ENCODE data around the gene TRPM3.

The TRPM3 gene

GRCh38 chr9:70789086-70789485 lies 332.3 kb downstream of the TRPM3 start:
- no peak for TF ChIP-seq CTCF (IDR thresholded peaks at IDR 0.05; ENCODE audit: borderline replicate concordance, insufficient read depth, low read depth, low read length)

GRCh38 chr9:70784456-70784855 lies 337.0 kb downstream of the TRPM3 start:
- no peak overlapping the region for H3K4me3 ChIP-seq (ENCODE audit: low read depth, low read length)
- no peak for TF ChIP-seq CTCF (IDR thresholded peaks at IDR 0.05; ENCODE audit: borderline replicate concordance, insufficient read depth, low read depth, low read length)

More at GRCh38 chr9:70789086-70789485, 332.3 kb downstream of the TRPM3 start:
- no peak overlapping the region for H3K4me3 ChIP-seq (ENCODE audit: low read depth, low read length)

GRCh38 chr9:70778568-70778967 lies 342.9 kb downstream of the TRPM3 start:
- TF ChIP-seq CTCF (IDR thresholded peaks at IDR 0.05; ENCODE audit: borderline replicate concordance, insufficient read depth, low read depth, low read length) = no peak

GRCh38 chr9:70773579-70773978 lies 347.8 kb downstream of the TRPM3 start:
- TF ChIP-seq CTCF (IDR thresholded peaks at IDR 0.05; ENCODE audit: borderline replicate concordance, insufficient read depth, low read depth, low read length) = no peak
- H3K4me3 ChIP-seq (ENCODE audit: low read depth, low read length) = no peak overlapping the region

More at GRCh38 chr9:70778568-70778967, 342.9 kb downstream of the TRPM3 start:
- no peak overlapping the region for H3K4me3 ChIP-seq (ENCODE audit: low read depth, low read length)

- no peak for TF ChIP-seq CTCF (IDR thresholded peaks at IDR 0.05; ENCODE audit: borderline replicate concordance, insufficient read depth, low read depth, low read length)
- H3K4me3 ChIP-seq (ENCODE audit: low read depth, low read length) = no peak overlapping the region
Observed at GRCh38 chr9:70772601-70773000, 348.8 kb downstream of the TRPM3 start.

- no peak for TF ChIP-seq CTCF (IDR thresholded peaks at IDR 0.05; ENCODE audit: borderline replicate concordance, insufficient read depth, low read depth, low read length)
Observed at GRCh38 chr9:70765946-70766345, 355.5 kb downstream of the TRPM3 start.

GRCh38 chr9:70761139-70761670 lies 360.2 kb downstream of the TRPM3 start:
- no peak overlapping the region for H3K4me3 ChIP-seq (ENCODE audit: low read depth, low read length)
- TF ChIP-seq CTCF (IDR thresholded peaks at IDR 0.05; ENCODE audit: borderline replicate concordance, insufficient read depth, low read depth, low read length) = no peak

More at GRCh38 chr9:70765946-70766345, 355.5 kb downstream of the TRPM3 start:
- no peak overlapping the region for H3K4me3 ChIP-seq (ENCODE audit: low read depth, low read length)
